ENCODE data around the gene MYPN.

The MYPN gene

GRCh38 chr10:68137171-68137570 is 27.9 kb downstream of the MYPN start:
- Mint-ChIP-seq H3K4me1 (peaks cover 59% of the 10 kb centered on the region), H3K27me3 (ENCODE audit: low read depth) (no peaks in the 10 kb centered on the region), H3K36me3 (ENCODE audit: low read depth) (no peaks in the 10 kb centered on the region), H3K9me3 (no peaks in the 10 kb centered on the region), H3K27ac (no peak overlapping the region), H3K4me3 (no peak overlapping the region)
- no peak for TF ChIP-seq CTCF (IDR thresholded peaks at IDR 0.05; ENCODE audit: unreplicated experiment in 3 of 3)

- Mint-ChIP-seq H3K4me1 (peaks cover 57% of the 10 kb centered on the region), H3K27me3 (ENCODE audit: low read depth) (no peaks in the 10 kb centered on the region), H3K4me3 (no peak overlapping the region), H3K27ac (peak overlapping the region in 1 of 3 experiments; percentile 35), H3K36me3 (ENCODE audit: low read depth) (no peaks in the 10 kb centered on the region), H3K9me3 (no peaks in the 10 kb centered on the region)
- no peak for TF ChIP-seq CTCF (IDR thresholded peaks at IDR 0.05; ENCODE audit: unreplicated experiment in 3 of 3)
Observed at GRCh38 chr10:68138526-68138925, 29.2 kb downstream of the MYPN start.

- H3K27me3 Mint-ChIP-seq (ENCODE audit: low read depth), result no peaks in the 10 kb centered on the region
- H3K4me1 Mint-ChIP-seq, result peaks cover 60% of the 10 kb centered on the region
- H3K9me3 Mint-ChIP-seq, result no peaks in the 10 kb centered on the region
- H3K36me3 Mint-ChIP-seq (ENCODE audit: low read depth), result no peaks in the 10 kb centered on the region
- H3K27ac Mint-ChIP-seq, result peak overlapping the region in 2 of 3 experiments; percentile 3 to 35
- TF ChIP-seq CTCF (IDR thresholded peaks at IDR 0.05; ENCODE audit: unreplicated experiment in 3 of 3), result no peak
- H3K4me3 Mint-ChIP-seq, result no peak overlapping the region
Observed at GRCh38 chr10:68139448-68140272, 30.4 kb downstream of the MYPN start.

GRCh38 chr10:68142761-68143160 is 33.5 kb downstream of the MYPN start:
- Mint-ChIP-seq H3K36me3 (ENCODE audit: low read depth) (no peaks in the 10 kb centered on the region), H3K27me3 (ENCODE audit: low read depth) (no peaks in the 10 kb centered on the region), H3K9me3 (no peaks in the 10 kb centered on the region), H3K4me3 (no peak overlapping the region), H3K4me1 (peaks cover 58% of the 10 kb centered on the region), H3K27ac (no peak overlapping the region)
- TF ChIP-seq CTCF (IDR thresholded peaks at IDR 0.05; ENCODE audit: unreplicated experiment in 3 of 3), result no peak

GRCh38 chr10:68144709-68145108 is 35.4 kb downstream of the MYPN start:
- no peaks in the 10 kb centered on the region for H3K27me3 Mint-ChIP-seq (ENCODE audit: low read depth)
- H3K4me1 Mint-ChIP-seq, result peaks cover 52% of the 10 kb centered on the region
- no peaks in the 10 kb centered on the region for H3K36me3 Mint-ChIP-seq (ENCODE audit: low read depth)
- H3K9me3 Mint-ChIP-seq, result no peaks in the 10 kb centered on the region
- no peak overlapping the region for H3K4me3 Mint-ChIP-seq
- no peak overlapping the region for H3K27ac Mint-ChIP-seq
- TF ChIP-seq CTCF (IDR thresholded peaks at IDR 0.05; ENCODE audit: unreplicated experiment in 3 of 3), result no peak

GRCh38 chr10:68145705-68146104 is 36.4 kb downstream of the MYPN start:
- Mint-ChIP-seq H3K4me3 (no peak overlapping the region), H3K27ac (no peak overlapping the region), H3K4me1 (peaks cover 43% of the 10 kb centered on the region), H3K9me3 (no peaks in the 10 kb centered on the region), H3K36me3 (ENCODE audit: low read depth) (no peaks in the 10 kb centered on the region), H3K27me3 (ENCODE audit: low read depth) (no peaks in the 10 kb centered on the region)
- TF ChIP-seq CTCF (IDR thresholded peaks at IDR 0.05; ENCODE audit: unreplicated experiment in 3 of 3), result no peak
